ENCODE results near the gene CD38.

GRCh38 chr4:15884666-15885065, 106.5 kb downstream of the CD38 start:
- TF ChIP-seq ATF3 (CRISPR knock-in tag; conservative IDR thresholded peaks at IDR 0.05) (no peak), GABPB1 (CRISPR knock-in tag; IDR thresholded peaks at IDR 0.05) (no peak), CTCF (IDR thresholded peaks at IDR 0.05) (no peak), SP1 (CRISPR knock-in tag; conservative IDR thresholded peaks at IDR 0.05) (no peak), ATF1 (CRISPR knock-in tag; IDR thresholded peaks at IDR 0.05) (no peak), MAX (CRISPR knock-in tag; IDR thresholded peaks at IDR 0.05) (no peak), CREB1 (CRISPR knock-in tag; IDR thresholded peaks at IDR 0.05) (no peak), TCF7 (CRISPR knock-in tag; IDR thresholded peaks at IDR 0.05; ENCODE audit: low read depth) (no peak), USF2 (CRISPR knock-in tag; IDR thresholded peaks at IDR 0.05) (no peak)

Measured in WTC11 (cell line).